HT-29 (cell line): ENCODE measurements around the gene PDE6D. TPM values are rescaled to one million over a fixed set of nuclear protein-coding genes. Genes with fewer than 3 reads are reported as not detected.
"Not testable (repeated sequence)": the region's sequence is repeated elsewhere in the genome, so short reads cannot be mapped to it uniquely, and the experiment has no call there.

Experiments used
- DNase-seq: peaks from one replicate; pipeline ENCODE4 v3.0.0-alpha.2; 2015; ENCODE audit warnings: low spot score
- total RNA-seq: library from RNA; depleted of rRNA; stranded (reverse); fragments of >200 nt; shearing (Covaris generic); gene quantifications from 2 replicates; pipeline ENCODE4 v1.2.3, GENCODE V29; 2014

The PDE6D gene
- total RNA-seq, 1 experiment from 2014 or later: 8.2 TPM

- DNase-seq: no peak
These were observed 11.6 kb downstream of the PDE6D start for GRCh38 chr2:231769170-231770136.

- no peak for DNase-seq
These were observed 15.6 kb downstream of the PDE6D start for GRCh38 chr2:231765496-231765929.

- DNase-seq: no peak
These were observed 16.3 kb downstream of the PDE6D start for GRCh38 chr2:231764760-231765159.

GRCh38 chr2:231764124-231764523, 17.0 kb downstream of the PDE6D start:
- DNase-seq: no peak

GRCh38 chr2:231761735-231762134, 19.3 kb downstream of the PDE6D start:
- DNase-seq: no peak

- DNase-seq: no peak
These were observed 29.0 kb downstream of the PDE6D start for GRCh38 chr2:231752061-231752460.

- DNase-seq: no peak
These were observed 29.9 kb downstream of the PDE6D start for GRCh38 chr2:231751042-231751815.

- DNase-seq: not testable (repeated sequence)
These were observed 32.1 kb downstream of the PDE6D start for GRCh38 chr2:231749016-231749415.

- not testable (repeated sequence) for DNase-seq
These were observed 32.8 kb downstream of the PDE6D start for GRCh38 chr2:231748153-231748896.

- DNase-seq: no peak
These were observed 35.6 kb downstream of the PDE6D start for GRCh38 chr2:231745303-231746038.

- DNase-seq: no peak
These were observed 37.5 kb downstream of the PDE6D start for GRCh38 chr2:231743376-231744116.

- DNase-seq: no peak
These were observed 43.3 kb downstream of the PDE6D start for GRCh38 chr2:231737761-231738160.

- no peak for DNase-seq
These were observed 48.5 kb downstream of the PDE6D start for GRCh38 chr2:231732604-231733003.

- no peak for DNase-seq
These were observed 53.5 kb downstream of the PDE6D start for GRCh38 chr2:231727621-231728020.

- DNase-seq: no peak
These were observed 54.8 kb downstream of the PDE6D start for GRCh38 chr2:231726276-231726675.

- DNase-seq: no peak
These were observed 55.6 kb downstream of the PDE6D start for GRCh38 chr2:231725476-231725875.

GRCh38 chr2:231722721-231723307, 58.3 kb downstream of the PDE6D start:
- DNase-seq: no peak

GRCh38 chr2:231720987-231721966, 59.8 kb downstream of the PDE6D start:
- no peak for DNase-seq
